K562 (cell line): ENCODE data around the gene ZNF622.

Source experiments
- CTCF ChIP-seq, 3 experiments: IDR thresholded peaks in 2 of 3; conservative IDR thresholded peaks in 1 of 3; 2 replicates each; pipeline ENCODE4 v1.5.1; 2011 to 2012; ENCODE audit warnings: low read length in 3 of 3, mild to moderate bottlenecking in 3 of 3, control low read depth in 2 of 3, improper control_type of control experiment in 1 of 3, inconsistent platforms in 1 of 3, low read depth in 1 of 3, mixed read lengths in 1 of 3, moderate library complexity in 1 of 3; ENCODE audit not compliant: insufficient read depth in 2 of 3
- EGR1 ChIP-seq: fragments of 450-650 bp; conservative IDR thresholded peaks from 2 replicates; pipeline ENCODE4 v1.6.1; 2017; ENCODE audit warnings: mild to moderate bottlenecking
- EZH2 ChIP-seq: IDR thresholded peaks from 2 replicates; pipeline ENCODE4 v1.6.1; 2012; ENCODE audit warnings: low read depth, mild to moderate bottlenecking, inconsistent platforms, low read length, borderline replicate concordance
- HMG20B ChIP-seq: fragments of 250-450 bp; sonication (Bioruptor Pico); IDR thresholded peaks from 2 replicates; pipeline ENCODE4 v1.5.0; 2021; ENCODE audit warnings: mild to moderate bottlenecking
- SIN3A ChIP-seq, 2 experiments: fragments of 150-350 bp in 1 of 2; IDR thresholded peaks; 2 replicates each; pipeline ENCODE4 v1.6.1; 2011 to 2016; ENCODE audit warnings: borderline replicate concordance in 2 of 2, low read depth in 2 of 2, low read length in 2 of 2, mild to moderate bottlenecking in 2 of 2, moderate library complexity in 2 of 2; ENCODE audit not compliant: control insufficient read depth in 1 of 2
- TF ChIP-seq, protein P1 (sequence below): fragments of 250-450 bp; sonication (Bioruptor Pico); IDR thresholded peaks from 2 replicates; pipeline ENCODE4 v1.8.0; 2021; ENCODE audit warnings: moderate library complexity, mild to moderate bottlenecking, inconsistent platforms
- TF ChIP-seq, protein P2 (sequence below), 2 experiments: fragments of 450-650 bp in 1 of 2; IDR thresholded peaks; 2 replicates each; pipeline ENCODE4 v1.6.1; 2011 to 2017; ENCODE audit warnings: low read depth in 2 of 2, antibody characterized with exemption in 1 of 2, borderline replicate concordance in 1 of 2, low read length in 1 of 2, mild to moderate bottlenecking in 1 of 2, mixed read lengths in 1 of 2; ENCODE audit not compliant: control insufficient read depth in 1 of 2

- TF ChIP-seq EZH2 (no peak; the same call in 1 of the 2 replicates), EGR1 (no peak), SIN3A (IDR thresholded peaks at IDR 0.05; ENCODE audit: borderline replicate concordance in 2 of 2, control insufficient read depth in 1 of 2, low read depth in 2 of 2, low read length in 2 of 2) (no peak), HMG20B (CRISPR knock-in tag) (no peak), CTCF (IDR thresholded peaks at IDR 0.05 in 2 of 3, conservative IDR thresholded peaks at IDR 0.05 in 1 of 3; ENCODE audit: insufficient read depth in 2 of 3, low read depth in 1 of 3, low read length in 3 of 3) (no peak)
- TF ChIP-seq, protein P1, sequence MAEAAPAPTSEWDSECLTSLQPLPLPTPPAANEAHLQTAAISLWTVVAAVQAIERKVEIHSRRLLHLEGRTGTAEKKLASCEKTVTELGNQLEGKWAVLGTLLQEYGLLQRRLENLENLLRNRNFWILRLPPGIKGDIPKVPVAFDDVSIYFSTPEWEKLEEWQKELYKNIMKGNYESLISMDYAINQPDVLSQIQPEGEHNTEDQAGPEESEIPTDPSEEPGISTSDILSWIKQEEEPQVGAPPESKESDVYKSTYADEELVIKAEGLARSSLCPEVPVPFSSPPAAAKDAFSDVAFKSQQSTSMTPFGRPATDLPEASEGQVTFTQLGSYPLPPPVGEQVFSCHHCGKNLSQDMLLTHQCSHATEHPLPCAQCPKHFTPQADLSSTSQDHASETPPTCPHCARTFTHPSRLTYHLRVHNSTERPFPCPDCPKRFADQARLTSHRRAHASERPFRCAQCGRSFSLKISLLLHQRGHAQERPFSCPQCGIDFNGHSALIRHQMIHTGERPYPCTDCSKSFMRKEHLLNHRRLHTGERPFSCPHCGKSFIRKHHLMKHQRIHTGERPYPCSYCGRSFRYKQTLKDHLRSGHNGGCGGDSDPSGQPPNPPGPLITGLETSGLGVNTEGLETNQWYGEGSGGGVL, result no peak; the same call in 1 of the 2 replicates
- TF ChIP-seq, protein P2, sequence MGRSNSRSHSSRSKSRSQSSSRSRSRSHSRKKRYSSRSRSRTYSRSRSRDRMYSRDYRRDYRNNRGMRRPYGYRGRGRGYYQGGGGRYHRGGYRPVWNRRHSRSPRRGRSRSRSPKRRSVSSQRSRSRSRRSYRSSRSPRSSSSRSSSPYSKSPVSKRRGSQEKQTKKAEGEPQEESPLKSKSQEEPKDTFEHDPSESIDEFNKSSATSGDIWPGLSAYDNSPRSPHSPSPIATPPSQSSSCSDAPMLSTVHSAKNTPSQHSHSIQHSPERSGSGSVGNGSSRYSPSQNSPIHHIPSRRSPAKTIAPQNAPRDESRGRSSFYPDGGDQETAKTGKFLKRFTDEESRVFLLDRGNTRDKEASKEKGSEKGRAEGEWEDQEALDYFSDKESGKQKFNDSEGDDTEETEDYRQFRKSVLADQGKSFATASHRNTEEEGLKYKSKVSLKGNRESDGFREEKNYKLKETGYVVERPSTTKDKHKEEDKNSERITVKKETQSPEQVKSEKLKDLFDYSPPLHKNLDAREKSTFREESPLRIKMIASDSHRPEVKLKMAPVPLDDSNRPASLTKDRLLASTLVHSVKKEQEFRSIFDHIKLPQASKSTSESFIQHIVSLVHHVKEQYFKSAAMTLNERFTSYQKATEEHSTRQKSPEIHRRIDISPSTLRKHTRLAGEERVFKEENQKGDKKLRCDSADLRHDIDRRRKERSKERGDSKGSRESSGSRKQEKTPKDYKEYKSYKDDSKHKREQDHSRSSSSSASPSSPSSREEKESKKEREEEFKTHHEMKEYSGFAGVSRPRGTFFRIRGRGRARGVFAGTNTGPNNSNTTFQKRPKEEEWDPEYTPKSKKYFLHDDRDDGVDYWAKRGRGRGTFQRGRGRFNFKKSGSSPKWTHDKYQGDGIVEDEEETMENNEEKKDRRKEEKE (IDR thresholded peaks at IDR 0.05; ENCODE audit: borderline replicate concordance in 1 of 2, control insufficient read depth in 1 of 2, low read depth in 2 of 2, low read length in 1 of 2), result no peak
Measured at GRCh38 chr5:16418471-16418922, 47.1 kb downstream of the ZNF622 start.
